GM12878 (cell line): ENCODE results near the gene ZDHHC3. TPM values are rescaled to one million over a fixed set of nuclear protein-coding genes. Genes with fewer than 3 reads are reported as not detected.
"Not testable (repeated sequence)": the region's sequence is repeated elsewhere in the genome, so short reads cannot be mapped to it uniquely, and the experiment has no call there.

ENCODE experiments used
- ATAC-seq: fragments of 200-7000 bp; cut with Tn5 transposase; 3 replicates; pipeline ENCODE4 v1.9.1; 2020; ENCODE audit warnings: mild to moderate bottlenecking, moderate library complexity
- BruUV-seq: library from RNA; stranded (reverse); fragments of 400-500 nt; replicated peaks from 2 replicates; lab custom pipeline; 2021; lab: Mats Ljungman, UMichigan
- CTCF ChIA-PET: fragments of 300-600 bp; sonication (Branson Sonifier 250); formaldehyde crosslinking; extraction: SDS; loops from one replicate; lab custom pipeline; 2021; ENCODE audit warnings: inconsistent platforms; lab: Yijun Ruan, JAX
- POLR2A ChIA-PET: fragments of 350-600 bp; formaldehyde crosslinking; extraction: SDS; loops from one replicate; lab custom pipeline; 2021; ENCODE audit warnings: inconsistent platforms; lab: Charles Lee
- RAD21 ChIA-PET: fragments of 300-600 bp; sonication (Branson Sonifier 250); formaldehyde crosslinking; loops from one replicate; lab custom pipeline; 2023; ENCODE audit warnings: antibody characterized with exemption; ENCODE audit not compliant: unreplicated experiment; lab: Charles Lee
- SMC1A ChIA-PET: fragments of 300-600 bp; sonication (Branson Sonifier 250); formaldehyde crosslinking; loops from one replicate; lab custom pipeline; 2023; ENCODE audit not compliant: unreplicated experiment, uncharacterized antibody; lab: Charles Lee
- DNase-seq: peaks from one replicate; pipeline ENCODE4 v3.0.0-alpha.2; 2011; ENCODE audit warnings: low read depth, low spot score
- FAIRE-seq: peaks from 3 replicates; lab custom pipeline; 2011; peaks lifted over from hg19 to GRCh38; lab: Jason Lieb, UNC
- H2AFZ ChIP-seq: 2 replicates; pipeline ENCODE4 v1.6.0; 2011; ENCODE audit warnings: low read depth, low read length, control low read depth; ENCODE audit not compliant: control insufficient read depth
- H3K27ac ChIP-seq: 2 replicates; pipeline ENCODE4 v1.5.1; 2011; ENCODE audit warnings: control low read depth; ENCODE audit not compliant: control insufficient read depth, insufficient read depth
- H3K27me3 ChIP-seq, 2 experiments: replicated peaks in 1 of 2; 2 replicates each; pipeline versions ENCODE4 v1.6.0 to v1.6.1; 2011; ENCODE audit warnings: low read length in 1 of 2; ENCODE audit not compliant: control insufficient read depth in 2 of 2, insufficient read depth in 2 of 2
- H3K36me3 ChIP-seq, 2 experiments: 2 replicates each; pipeline ENCODE4 v1.5.1; 2011; ENCODE audit warnings: low read length in 1 of 2; ENCODE audit not compliant: control insufficient read depth in 2 of 2, insufficient read depth in 2 of 2
- H3K4me1 ChIP-seq: 2 replicates; pipeline ENCODE4 v1.6.1; 2011; ENCODE audit warnings: mild to moderate bottlenecking, low read length, moderate library complexity, mixed read lengths; ENCODE audit not compliant: control insufficient read depth, insufficient read depth
- H3K4me2 ChIP-seq: 2 replicates; pipeline ENCODE4 v1.6.0; 2011; ENCODE audit warnings: control low read depth; ENCODE audit not compliant: control insufficient read depth, insufficient read depth
- H3K4me3 ChIP-seq: fragments of 200-600 bp; sonication (generic); 2 replicates; pipeline ENCODE4 v1.5.1; 2016
- H3K79me2 ChIP-seq: 2 replicates; pipeline ENCODE4 v1.6.0; 2011; ENCODE audit warnings: low read length; ENCODE audit not compliant: control insufficient read depth, insufficient read depth
- H3K9ac ChIP-seq: 2 replicates; pipeline ENCODE4 v1.8.0; 2011; ENCODE audit warnings: low read length, control low read depth, mixed read lengths; ENCODE audit not compliant: control insufficient read depth, insufficient read depth
- H3K9me3 ChIP-seq: replicated peaks from 3 replicates; pipeline ENCODE4 v1.5.1; 2011; ENCODE audit warnings: mild to moderate bottlenecking, low read length; ENCODE audit not compliant: control insufficient read depth, insufficient read depth
- H4K20me1 ChIP-seq: 2 replicates; pipeline ENCODE4 v1.6.0; 2011; ENCODE audit not compliant: control insufficient read depth, insufficient read depth
- CEBPB ChIP-seq, 2 experiments: fragments of 150-350 bp in 1 of 2; IDR thresholded peaks; 2 replicates each; pipeline ENCODE4 v1.6.1; 2012 to 2014; ENCODE audit warnings: low read depth in 2 of 2, low read length in 2 of 2, borderline replicate concordance in 1 of 2, inconsistent platforms in 1 of 2
- EP300 ChIP-seq, 2 experiments: fragments of 150-350 bp in 1 of 2; IDR thresholded peaks; 2 replicates each; pipeline ENCODE4 v1.6.1; 2011 to 2012; ENCODE audit warnings: low read depth in 2 of 2, low read length in 2 of 2, borderline replicate concordance in 1 of 2, improper control_type of control experiment in 1 of 2, inconsistent platforms in 1 of 2; ENCODE audit not compliant: control insufficient read depth in 1 of 2
- ETV6 ChIP-seq, 2 experiments: fragments of 450-650 bp in 1 of 2; IDR thresholded peaks in 1 of 2; conservative IDR thresholded peaks in 1 of 2; 2 replicates each; pipeline ENCODE4 v1.6.1; 2014; ENCODE audit warnings: antibody characterized with exemption in 1 of 2, borderline replicate concordance in 1 of 2, low read depth in 1 of 2, mild to moderate bottlenecking in 1 of 2, moderate library complexity in 1 of 2
- HDAC2 ChIP-seq: fragments of 200-600 bp; sonication (generic); IDR thresholded peaks from 2 replicates; pipeline ENCODE4 v1.6.1; 2017
- NBN ChIP-seq: fragments of 450-650 bp; IDR thresholded peaks from 2 replicates; pipeline ENCODE4 v1.6.1; 2016
- NR2C2 ChIP-seq: IDR thresholded peaks from 2 replicates; pipeline ENCODE4 v1.6.1; 2011; ENCODE audit warnings: borderline replicate concordance, low read depth; ENCODE audit not compliant: control insufficient read depth, insufficient read length
- NR2F1 ChIP-seq: fragments of 450-650 bp; conservative IDR thresholded peaks from 2 replicates; pipeline ENCODE4 v1.6.1; 2017; ENCODE audit warnings: mild to moderate bottlenecking
- RELB ChIP-seq: fragments of 450-650 bp; IDR thresholded peaks from 2 replicates; pipeline ENCODE4 v1.6.1; 2017; ENCODE audit warnings: low read depth, mild to moderate bottlenecking, moderate library complexity
- SRF ChIP-seq, 2 experiments: IDR thresholded peaks; 2 replicates each; pipeline ENCODE4 v1.6.1; 2011; ENCODE audit warnings: low read depth in 2 of 2, low read length in 2 of 2, mild to moderate bottlenecking in 1 of 2, moderate library complexity in 1 of 2
- STAT1 ChIP-seq: fragments of 450-650 bp; conservative IDR thresholded peaks from 2 replicates; pipeline ENCODE4 v1.6.1; 2014; ENCODE audit warnings: antibody characterized with exemption, mild to moderate bottlenecking
- YY1 ChIP-seq: IDR thresholded peaks from 2 replicates; pipeline ENCODE4 v1.6.1; 2011; ENCODE audit warnings: low read depth, mild to moderate bottlenecking, low read length
- WGBS: methylation state at CpG from one replicate; pipeline ENCODE4 v1.1.6; 2016; ENCODE audit warnings: low lambda C conversion rate; ENCODE audit not compliant: insufficient replicate concordance, insufficient coverage; ENCODE audit errors: missing lambda C conversion rate; 5-methylcytosine and 5-hydroxymethylcytosine counted together
- in situ Hi-C: fragments of 300-500 bp; cut with MboI; formaldehyde crosslinking; loops from 9 replicates; pipeline ENCODE4 v1.14.3; 2018; ENCODE audit warnings: mixed read lengths
- intact Hi-C: fragments of 100-400 bp; cut with micrococcal nuclease; formaldehyde crosslinking; loops from one replicate; pipeline ENCODE4 v1.14.2; 2022; ENCODE audit not compliant: unreplicated experiment
- polyA plus RNA-seq, 11 experiments: library from polyadenylated mRNA; depleted of rRNA in 4 of 11; unstranded in 6 of 11; stranded (reverse) in 5 of 11; fragments of >200 nt; fragmentation: Nextera tagmentation in 4 of 11; fragmentation: Illumina TruSeq in 1 of 11; extraction: Ambion mirVana in 4 of 11; extraction: Trizol in 1 of 11; gene quantifications; 1 replicate in 1 of 11; 2 replicates in 10 of 11; pipeline versions ENCODE4 v1.2.1 to v1.2.3, GENCODE V29; 2011 to 2016; ENCODE audit warnings: inconsistent platforms in 2 of 11, missing spikeins in 2 of 11, low read depth in 1 of 11
- total RNA-seq, 4 experiments: library from RNA; depleted of rRNA in 3 of 4; stranded (reverse); fragments of >200 nt in 3 of 4; fragmentation: Illumina TruSeq in 1 of 4; extraction: Trizol in 1 of 4; gene quantifications; 2 replicates each; pipeline versions ENCODE4 v1.2.1 to v1.2.3, GENCODE V29; 2013 to 2021

Gene ZDHHC3
- total and polyA plus RNA-seq, 10 of the 15 experiments (the other 5 are each of a cell fraction or from before 2014, with no cell fraction given), result 6.8 to 79.1 (median 40.8) TPM

GRCh38 chr3:44986330-44986729 lies 10.4 kb upstream of the ZDHHC3 start:
- FAIRE-seq, H4K20me1 ChIP-seq, BruUV-seq, H3K9ac ChIP-seq, in situ Hi-C loops, intact Hi-C loops, H3K27me3 ChIP-seq, DNase-seq, H2AFZ ChIP-seq, H3K27ac ChIP-seq, H3K9me3 ChIP-seq, H3K4me2 ChIP-seq, H3K4me3 ChIP-seq, ATAC-seq: not testable (repeated sequence)
- ChIA-PET RAD21 (interaction anchor here (1.0 to 3.6 kb wide), 3 partner anchors 9 to 72 kb away, joined by 4 to 39 read pairs (median 6); no protein-coding TSS in a partner anchor), CTCF (interaction anchor here (0.8 to 3.3 kb wide), 7 partner anchors 9 to 168 kb away, joined by 3 to 22 read pairs (median 3); partner anchors contain the start of gene CLEC3B), SMC1A (interaction anchor here (1.0 to 8.7 kb wide), 4 partner anchors 9 to 19 kb away, joined by 3 to 97 read pairs (median 13); partner anchors contain the start of genes EXOSC7 and ZDHHC3), POLR2A (interaction anchor here (5.5 kb wide), 1 partner anchor 9 kb away, joined by 62 read pairs; no protein-coding TSS in a partner anchor)
- Histone ChIP-seq H3K36me3 (peaks cover 8 to 16% of the 10 kb centered on the region in 2 experiments; a peak in 3 of 4 replicates), H3K79me2 (peaks cover 41% of the 10 kb centered on the region), H3K4me1 (peaks cover 17% of the 10 kb centered on the region)
- WGBS, result over 99% methylated on average over 13 of the region's 14 CpGs

GRCh38 chr3:44984335-44984734 lies 8.4 kb upstream of the ZDHHC3 start:
- BruUV-seq, result no TSS peak
- WGBS, result 80% methylated on average over 2 of the region's 2 CpGs
- H3K27me3 ChIP-seq, result no peaks in the 10 kb centered on the region
- H3K79me2 ChIP-seq, result peaks cover 61% of the 10 kb centered on the region
- SMC1A ChIA-PET, result interaction anchor here (0.6 to 8.7 kb wide), 5 partner anchors 9 to 463 kb away, joined by 3 to 97 read pairs (median 4); partner anchors contain the start of genes EXOSC7 and ZDHHC3
- H3K9me3 ChIP-seq, result no peaks in the 10 kb centered on the region
- no peaks in the 10 kb centered on the region for H4K20me1 ChIP-seq
- POLR2A ChIA-PET, result interaction anchor here (0.5 to 5.5 kb wide), 3 partner anchors 8 to 138 kb away, joined by 4 to 62 read pairs (median 6); partner anchors contain the start of genes EXOSC7 and ZDHHC3
- H3K4me1 ChIP-seq, result peaks cover 25% of the 10 kb centered on the region
- in situ Hi-C loops, result no loop called here
- RAD21 ChIA-PET, result interaction anchor here (0.5 to 4.0 kb wide), 6 partner anchors 8 to 207 kb away, joined by 3 to 39 read pairs (median 4); partner anchors contain the start of genes EXOSC7 and ZDHHC3
- no peak overlapping the region for H3K4me3 ChIP-seq
- H3K9ac ChIP-seq, result no peak overlapping the region
- no peak overlapping the region for H3K27ac ChIP-seq
- no peak overlapping the region for H3K4me2 ChIP-seq
- H2AFZ ChIP-seq, result no peak overlapping the region
- FAIRE-seq (no peak), ATAC-seq (peak; percentile 67), DNase-seq (no peak)
- peaks cover 0 to 10% of the 10 kb centered on the region in 2 experiments; a peak in 2 of 4 replicates for H3K36me3 ChIP-seq
- CTCF ChIA-PET, result interaction anchor here (1.2 to 3.7 kb wide), 4 partner anchors 10 to 676 kb away, joined by 3 to 53 read pairs (median 3); no protein-coding TSS in a partner anchor
- intact Hi-C loops, result no loop called here
- 0 out of 2 replicates have a peak, but pooled peaks have one; percentile 44 for TF ChIP-seq NBN
- no peak for TF ChIP-seq SRF (IDR thresholded peaks at IDR 0.05; ENCODE audit: low read depth in 2 of 2, low read length in 2 of 2)
- no peak for TF ChIP-seq EP300 (IDR thresholded peaks at IDR 0.05; ENCODE audit: borderline replicate concordance in 1 of 2, control insufficient read depth in 1 of 2, low read depth in 2 of 2, low read length in 2 of 2)
- TF ChIP-seq ETV6 (conservative IDR thresholded peaks at IDR 0.05 in 1 of 2, IDR thresholded peaks at IDR 0.05 in 1 of 2; ENCODE audit: borderline replicate concordance in 1 of 2, low read depth in 1 of 2), result no peak
- TF ChIP-seq NR2C2, result no peak
- TF ChIP-seq NR2F1, result peak; percentile 77
- no peak for TF ChIP-seq STAT1
- no peak for TF ChIP-seq CEBPB (IDR thresholded peaks at IDR 0.05; ENCODE audit: borderline replicate concordance in 1 of 2, low read depth in 2 of 2, low read length in 2 of 2)
- no peak for TF ChIP-seq YY1
- no peak for TF ChIP-seq RELB
- TF ChIP-seq HDAC2, result no peak
